GM19463 (cell line): Measurements from ENCODE around the gene ACTL7B.
A peak's percentile ranks its signal among the peaks of the same experiment; 100 is the strongest.
"Not testable (repeated sequence)": the region's sequence is repeated elsewhere in the genome, so short reads cannot be mapped to it uniquely, and the experiment has no call there.

ENCODE experiments used
- ATAC-seq: cut with Tn5 transposase; IDR thresholded peaks from one replicate; pipeline ENCODE4 v1.9.1; 2021; ENCODE audit warnings: mild to moderate bottlenecking, moderate library complexity; ENCODE audit not compliant: unreplicated experiment

ACTL7B gene

DNA sequence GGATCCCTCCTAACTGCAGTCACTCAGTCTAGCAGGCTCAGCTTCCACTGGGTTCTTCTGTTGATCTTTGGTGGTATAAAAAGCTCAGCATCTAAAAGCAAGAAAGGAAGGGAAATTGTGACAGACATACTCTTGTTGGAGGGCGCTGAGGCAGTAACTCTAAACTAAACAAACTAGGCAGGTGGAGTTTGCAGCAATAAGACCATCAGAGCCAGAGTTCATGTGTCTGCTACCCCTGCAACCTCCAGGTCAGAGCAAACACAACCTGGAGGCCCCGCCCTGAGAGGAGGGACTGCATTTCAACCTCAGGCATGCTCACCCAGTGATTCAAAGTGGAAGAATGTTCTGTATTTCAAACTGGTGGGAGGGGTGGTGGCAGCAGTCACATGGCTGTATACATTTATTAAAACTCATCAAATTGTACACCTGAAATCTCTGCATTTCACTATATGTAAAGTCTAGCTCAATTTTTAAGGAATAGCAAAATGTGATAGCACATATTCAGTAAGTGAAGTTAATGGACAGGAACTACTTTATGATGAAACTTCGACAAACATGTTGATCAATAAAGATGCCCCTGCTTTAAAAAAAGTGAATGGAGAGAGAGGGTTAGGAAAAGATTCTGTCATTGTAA is 13.4 kb upstream of the ACTL7B start:
- ATAC-seq, result no peak

DNA sequence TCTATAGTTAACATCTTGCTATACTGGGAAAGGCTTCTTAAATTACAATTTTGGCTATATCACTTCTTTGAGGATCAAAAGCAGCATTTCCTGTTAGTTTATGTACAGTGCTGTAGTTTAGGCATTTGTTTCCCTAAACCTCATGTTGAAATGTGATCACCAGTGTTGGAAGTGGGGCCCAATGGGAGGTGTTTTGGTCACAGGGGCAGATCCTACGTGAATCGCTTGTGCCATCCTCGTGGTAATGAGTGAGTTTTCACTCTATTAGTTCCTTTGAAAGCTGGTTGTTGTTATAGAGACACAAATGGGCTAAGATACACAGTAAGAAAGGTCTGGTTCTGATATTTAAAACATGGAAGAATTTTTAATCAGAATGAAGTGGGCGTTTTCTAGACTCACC is 12.0 kb upstream of the ACTL7B start:
- no peak for ATAC-seq

DNA sequence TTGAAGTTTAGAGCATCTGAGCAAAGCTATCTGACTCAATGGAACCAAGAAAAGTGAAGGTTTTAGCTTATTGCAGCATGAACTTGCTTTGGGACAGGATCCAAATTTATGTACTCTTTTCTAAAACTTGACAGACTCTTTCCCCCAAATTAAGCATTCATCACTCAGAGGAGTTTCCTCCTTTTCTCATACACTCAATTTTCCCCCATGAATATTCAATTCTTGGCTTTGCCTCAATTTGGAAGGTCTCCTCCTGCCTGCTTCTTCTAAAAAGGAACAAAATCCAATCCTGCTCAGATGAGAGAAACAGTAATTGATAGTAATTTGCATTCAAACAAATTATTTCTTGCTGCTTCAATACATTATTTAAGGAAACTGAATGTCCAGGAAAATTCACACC is 11.3 kb upstream of the ACTL7B start:
- ATAC-seq, result no peak

DNA sequence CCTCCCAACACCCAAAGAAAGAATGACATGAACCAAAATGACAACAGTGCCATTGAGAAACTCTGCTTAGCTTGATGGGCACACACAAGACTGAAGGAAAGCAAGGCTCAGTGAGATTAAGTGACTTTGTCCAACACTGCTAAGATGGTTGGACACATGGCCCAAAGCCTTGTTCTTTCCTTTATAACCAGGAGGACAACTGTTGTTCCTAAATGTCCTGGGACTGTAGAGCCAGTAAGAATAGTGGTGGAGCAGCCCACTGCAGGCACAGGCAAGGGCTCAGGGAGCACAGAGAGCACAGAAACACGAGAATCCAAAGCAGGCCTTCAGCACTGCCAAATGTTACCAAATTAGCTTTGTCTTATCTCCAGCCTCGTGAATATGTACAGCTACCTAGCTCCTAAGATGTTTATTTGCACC is 10.2 kb upstream of the ACTL7B start:
- no peak for ATAC-seq

DNA sequence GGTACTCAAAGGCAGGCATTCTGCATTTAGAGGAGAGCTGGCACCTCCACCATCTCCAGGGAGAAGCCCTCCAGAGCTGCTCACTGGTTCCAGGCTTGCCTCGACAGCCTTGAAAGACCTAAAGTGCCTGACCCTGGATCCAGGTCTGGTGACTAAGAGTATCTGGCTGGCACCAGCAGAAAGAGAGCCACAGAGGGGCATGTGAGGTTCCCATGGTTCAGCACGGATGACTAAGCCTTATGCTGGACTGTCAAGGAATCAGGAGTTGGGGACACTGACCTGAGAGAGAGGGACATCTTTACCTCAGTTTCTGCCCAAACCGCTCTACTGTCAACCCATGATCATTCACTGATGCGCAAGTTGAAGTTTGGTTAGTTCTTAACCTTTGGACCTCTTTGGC is 9.3 kb upstream of the ACTL7B start:
- no peak for ATAC-seq

DNA sequence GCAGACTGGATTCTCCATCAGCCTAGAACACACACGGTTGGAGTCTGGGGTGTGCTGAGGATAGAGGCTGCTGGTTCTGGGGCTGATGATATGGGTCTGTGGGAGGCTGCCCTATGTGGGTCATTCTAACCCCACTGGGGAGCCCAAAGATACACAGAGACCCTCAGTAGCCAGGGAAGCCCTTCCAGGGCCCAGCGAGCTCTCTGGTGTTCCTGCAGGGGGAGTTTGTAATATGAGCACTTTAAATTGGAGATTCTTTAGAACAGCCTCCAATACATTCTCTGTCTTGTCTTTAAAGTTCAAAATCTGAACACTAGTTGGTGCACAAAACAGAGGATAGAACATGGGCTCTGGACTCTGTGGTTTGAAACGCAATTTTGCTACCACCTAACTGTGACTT is 8.7 kb upstream of the ACTL7B start:
- no peak for ATAC-seq

DNA sequence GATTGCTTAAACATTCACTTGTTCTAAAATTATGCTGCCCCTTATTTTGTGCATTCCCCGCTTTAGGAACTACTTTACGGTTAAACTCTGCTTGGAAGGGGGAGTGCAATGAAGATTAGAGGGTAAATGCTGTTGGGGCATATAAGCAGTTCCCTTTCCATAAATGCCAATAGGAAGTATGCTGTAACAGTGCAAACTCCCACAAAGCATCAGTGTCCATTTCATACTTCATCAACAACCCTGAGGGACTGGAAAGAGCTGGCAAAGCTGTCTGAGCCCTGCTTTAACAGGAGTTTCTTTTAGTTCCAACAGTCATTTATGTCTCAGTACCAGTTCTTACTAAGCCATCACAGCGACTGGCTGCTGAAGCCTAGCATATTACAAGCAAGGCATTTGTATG is 8.1 kb upstream of the ACTL7B start:
- ATAC-seq, result no peak

DNA sequence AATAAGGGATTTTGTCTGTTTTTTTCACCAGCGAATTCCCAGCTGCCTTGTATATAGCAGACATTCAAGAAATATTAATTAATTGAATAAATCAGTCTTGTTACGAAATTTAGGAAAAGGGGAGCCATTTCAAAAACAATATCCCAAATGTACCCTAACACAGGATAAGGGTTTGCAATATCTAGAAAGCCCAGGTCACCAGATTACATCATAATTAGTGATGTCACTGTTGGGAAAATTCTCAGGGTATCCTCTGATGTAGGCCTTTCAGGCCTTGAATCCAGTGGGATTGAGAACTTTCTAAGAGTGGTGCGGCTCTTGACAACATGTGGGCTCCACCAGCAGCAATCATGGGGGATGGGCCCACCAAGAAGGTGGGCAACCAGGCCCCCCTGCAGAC is 6.2 kb upstream of the ACTL7B start, which contains the start of gene ACTL7A:
TSS of gene ACTL7A (plus strand) at position 270 of the 400 bp plus-strand sequence. CDS start at position 327, 57 bp downstream.
- no peak for ATAC-seq

DNA sequence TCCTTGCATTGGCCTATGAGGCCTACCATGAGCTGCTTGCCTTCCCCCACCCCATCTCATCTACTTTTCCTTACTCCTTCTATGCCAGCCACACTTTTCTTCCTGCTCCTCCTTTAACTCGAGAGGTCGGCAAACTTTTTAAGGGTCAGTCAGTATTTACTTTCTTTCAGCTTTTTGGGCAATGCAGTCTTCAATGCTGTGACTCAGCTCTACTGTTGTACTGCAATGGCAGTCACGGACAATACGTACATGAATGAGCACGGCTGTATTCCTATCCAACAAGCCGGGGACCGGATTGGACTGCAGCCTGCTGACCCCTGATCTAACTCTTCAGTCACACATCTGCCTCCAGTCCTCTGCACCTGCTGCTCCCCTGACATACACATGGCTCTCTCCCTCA is 5.7 kb upstream of the ACTL7B start:
- ATAC-seq, result no peak

DNA sequence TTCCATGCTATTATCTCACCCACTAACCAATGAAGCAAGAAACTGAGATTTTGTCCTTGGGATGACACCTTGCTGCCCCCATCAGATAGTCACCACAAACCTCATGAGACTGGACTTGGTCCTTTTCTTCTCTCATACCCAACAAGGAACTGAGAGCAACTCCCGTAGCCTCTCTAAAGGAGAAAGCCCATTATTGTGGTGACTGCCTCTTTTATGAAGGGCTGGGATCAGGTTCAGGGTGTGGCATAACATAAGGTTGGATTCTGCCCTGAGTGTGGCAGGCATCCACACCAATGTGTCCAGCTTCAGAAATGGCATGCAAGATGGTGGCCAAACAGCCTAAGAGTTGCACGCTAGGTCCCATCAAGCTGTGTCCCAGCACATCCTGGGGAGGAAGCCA is 5.0 kb upstream of the ACTL7B start:
- ATAC-seq, result no peak

DNA sequence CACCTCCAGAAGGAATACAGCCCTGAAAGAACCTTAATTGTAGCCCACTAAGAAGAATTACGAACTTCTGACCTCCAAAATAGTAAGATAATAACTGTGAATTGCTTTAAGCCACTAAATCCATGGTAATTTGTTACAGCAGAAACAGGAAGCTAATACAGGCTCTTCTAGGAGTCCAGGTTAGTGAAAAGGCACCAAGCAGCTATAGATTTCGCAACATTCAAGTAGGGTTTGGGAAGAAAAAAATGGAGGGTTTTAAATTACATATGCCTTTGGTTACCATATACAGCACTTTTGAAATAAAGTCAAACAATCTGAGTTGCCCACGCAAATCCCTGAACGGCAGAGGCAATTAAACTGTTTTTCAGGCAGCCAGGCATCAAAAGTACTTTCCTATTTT is 4.6 kb upstream of the ACTL7B start:
- ATAC-seq, result no peak

DNA sequence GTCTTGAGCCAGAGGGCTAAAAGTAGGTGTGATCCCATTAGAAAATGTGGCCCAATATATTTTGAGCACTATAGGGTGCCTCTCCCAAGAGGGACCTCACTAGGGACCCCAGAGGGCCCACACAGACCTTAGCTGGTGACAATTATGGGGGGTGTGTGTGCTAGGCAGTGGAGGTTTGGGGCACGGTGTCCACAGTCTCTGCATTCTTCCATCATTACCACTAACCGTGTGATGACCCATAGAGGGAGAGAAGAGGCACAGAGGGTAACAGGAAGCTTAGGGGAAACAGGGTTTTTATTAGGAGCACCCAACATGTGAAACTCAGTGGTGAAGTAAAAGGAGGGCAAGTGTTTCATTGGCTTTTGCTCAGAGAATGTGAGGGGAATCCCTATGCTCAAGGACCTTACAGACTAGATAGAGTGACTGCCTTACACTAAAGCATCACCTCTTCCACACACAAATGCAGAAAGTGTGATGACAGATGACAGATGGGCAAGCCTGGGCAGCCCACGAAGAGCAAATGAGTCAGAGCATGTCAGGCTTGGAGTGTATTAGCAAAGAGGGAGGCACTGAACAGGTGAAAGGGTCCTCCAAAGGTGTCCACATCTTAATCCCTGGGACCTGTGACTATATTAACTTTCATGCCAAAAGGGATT is 3.8 kb upstream of the ACTL7B start:
- peak; percentile 64 for ATAC-seq

DNA sequence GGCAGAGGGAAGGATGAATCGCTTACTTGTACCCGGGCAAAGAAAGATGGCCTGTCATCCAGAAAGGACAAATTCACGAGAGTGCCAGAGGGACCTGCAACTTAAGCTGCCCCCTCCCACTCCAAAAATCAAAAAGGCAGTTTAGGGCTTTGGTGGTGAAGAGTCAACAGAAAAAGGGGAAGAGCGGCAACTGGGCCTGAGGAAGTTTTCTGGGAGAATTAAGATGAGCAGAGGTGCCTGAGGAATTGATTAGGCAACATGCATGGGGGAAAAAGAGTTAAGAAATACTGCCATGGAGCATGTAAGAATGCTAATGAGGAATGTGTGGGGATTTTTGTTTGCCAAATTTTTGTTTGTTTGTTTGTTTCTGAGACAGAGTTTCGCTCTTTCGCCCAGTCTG is 1.8 kb upstream of the ACTL7B start:
- ATAC-seq, result no peak

DNA sequence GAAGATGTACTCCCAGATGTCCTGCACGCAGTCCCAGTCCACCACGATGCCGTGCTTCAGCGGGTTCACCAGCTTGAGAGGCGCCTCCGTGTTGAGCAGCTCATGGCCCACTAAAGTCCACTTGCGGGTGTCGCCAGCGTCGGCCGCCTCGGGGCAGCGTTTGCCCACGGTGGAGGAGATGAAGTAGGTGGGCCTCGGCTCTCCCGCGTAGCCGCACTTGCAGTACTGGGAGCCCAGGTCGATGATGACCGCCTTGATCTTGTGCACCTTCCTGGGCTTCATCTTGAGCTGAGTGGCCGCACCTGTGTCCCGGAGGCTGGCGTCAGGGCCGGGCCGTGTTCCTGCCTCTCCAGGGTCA is 278 bp downstream of the ACTL7B start:
- ATAC-seq, result no peak

DNA sequence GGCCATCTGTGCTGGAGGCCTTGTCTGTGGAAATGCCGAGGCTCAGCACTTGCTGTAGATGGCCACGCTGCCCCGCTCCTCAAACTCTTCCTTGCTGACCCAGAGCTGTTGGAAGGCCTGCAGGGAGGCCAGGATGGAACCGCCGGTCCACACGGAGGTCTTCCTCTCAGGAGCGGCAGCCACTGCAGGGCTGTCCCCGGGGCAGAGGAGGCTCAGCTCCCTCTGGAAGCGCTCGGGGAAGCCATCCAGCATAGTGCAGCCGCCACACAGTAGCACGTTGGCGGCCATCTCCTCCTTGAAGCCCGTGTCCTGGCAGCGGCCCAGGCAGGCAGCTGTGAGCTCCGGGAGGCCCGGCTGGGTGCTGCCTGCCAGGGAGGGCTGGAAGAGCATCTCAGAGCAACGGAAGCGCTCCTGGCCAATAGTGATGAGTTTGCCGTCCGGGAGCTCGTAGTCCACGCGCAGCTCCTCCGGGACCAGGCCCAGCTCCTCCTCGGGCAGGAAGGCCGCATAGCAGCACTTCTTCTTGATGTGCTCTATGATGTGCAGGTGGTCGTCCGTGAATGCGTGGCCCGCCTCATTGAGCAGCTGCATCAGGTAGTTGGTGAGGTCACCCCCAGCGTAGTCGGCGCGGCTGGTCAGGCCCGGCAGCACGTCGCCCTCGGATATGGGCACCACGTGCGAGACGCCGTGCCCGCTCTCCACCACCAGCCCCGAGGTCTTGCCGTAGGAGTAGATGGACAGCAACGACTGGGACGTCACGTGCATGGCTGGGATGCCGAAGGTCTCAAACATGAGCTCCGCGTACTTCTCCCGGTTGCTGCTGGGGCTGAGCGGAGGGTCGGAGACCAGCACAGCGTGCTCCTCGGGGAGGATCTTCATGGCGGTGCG is 901 bp downstream of the ACTL7B start:
- ATAC-seq, result no peak

DNA sequence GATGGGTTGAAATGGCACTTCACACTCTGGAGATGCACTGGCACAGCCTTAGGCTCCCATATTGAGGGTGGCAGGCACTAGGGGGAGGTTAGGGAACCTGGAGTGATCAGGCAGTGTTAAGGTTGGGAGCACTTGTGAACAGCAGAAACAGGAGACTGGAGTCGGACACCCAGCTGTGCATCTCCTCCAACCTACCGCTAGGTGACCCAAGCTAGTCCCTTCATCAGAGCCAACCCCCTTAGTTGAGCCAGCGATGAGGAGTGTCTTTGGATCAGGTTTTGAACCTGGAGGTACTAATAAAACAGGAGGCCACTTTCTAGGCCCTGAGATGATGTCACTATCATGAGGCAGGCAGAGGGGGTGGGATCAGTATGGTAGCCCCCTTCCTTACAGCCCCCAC is 1.7 kb downstream of the ACTL7B start:
- no peak for ATAC-seq

DNA sequence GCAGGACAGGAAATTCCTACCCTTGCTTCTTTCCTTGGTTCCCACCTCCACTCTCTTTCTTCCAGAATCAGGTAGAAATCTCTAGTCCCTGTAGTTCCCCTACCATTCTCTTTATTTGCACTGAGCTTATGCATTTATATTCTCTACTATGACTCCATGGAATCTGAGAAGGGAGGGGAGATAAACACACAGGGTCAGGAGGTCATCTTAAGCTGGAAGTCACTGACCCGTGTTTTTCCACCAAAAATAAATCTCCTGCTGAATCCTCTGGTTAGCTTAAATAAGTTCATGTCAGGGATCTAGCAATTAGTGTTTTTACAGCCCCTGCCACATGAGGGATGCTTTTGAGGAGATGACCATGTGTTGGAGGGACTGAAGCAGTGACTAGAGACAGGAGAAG is 3.7 kb downstream of the ACTL7B start:
- no peak for ATAC-seq

DNA sequence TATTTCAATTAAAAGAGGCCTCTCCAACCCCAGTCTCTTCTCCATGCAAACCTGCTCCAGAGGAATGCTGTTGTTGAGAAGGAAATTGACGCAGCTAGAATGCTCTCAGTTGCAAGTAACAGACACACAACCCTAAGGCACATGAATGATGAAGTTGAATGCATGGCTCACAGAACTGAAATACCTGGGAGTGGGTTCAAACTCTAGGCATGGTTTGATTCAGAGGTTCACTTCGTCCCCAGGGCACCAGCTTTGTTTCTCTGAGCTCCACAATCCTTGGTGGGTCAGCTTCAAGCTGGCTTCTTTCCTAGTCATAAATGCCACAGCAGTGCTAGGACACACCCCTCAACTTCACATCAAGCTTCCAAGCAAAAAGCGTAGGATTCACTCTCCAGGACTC is 4.6 kb downstream of the ACTL7B start:
- ATAC-seq, result no peak

DNA sequence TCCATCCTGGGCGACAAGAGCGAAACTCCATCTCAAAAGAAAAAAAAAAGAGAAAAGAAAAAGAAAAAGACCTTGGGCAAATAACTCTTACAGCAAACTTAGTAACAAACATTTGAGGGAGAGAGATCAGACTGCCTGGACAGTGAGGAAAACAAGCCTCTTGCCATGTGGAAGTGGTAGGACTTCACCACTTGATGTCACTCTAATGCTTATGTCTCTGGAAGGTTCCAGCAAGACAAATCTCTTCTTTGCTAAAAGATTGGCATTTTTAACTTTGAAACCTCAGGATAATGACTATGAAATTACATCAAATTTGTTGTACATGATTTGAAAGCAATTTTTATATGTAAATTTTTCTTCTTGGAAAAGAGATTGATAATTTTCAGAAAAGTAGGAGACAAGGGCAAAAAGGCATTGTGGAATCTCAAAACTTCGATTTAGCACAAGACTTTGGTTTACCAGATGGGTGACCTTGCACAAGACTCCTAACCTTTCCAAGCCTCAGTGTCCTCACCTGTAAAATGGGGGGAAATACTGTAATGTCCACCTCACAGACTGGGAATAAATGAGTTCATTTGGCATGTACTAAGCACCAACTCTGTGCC is 5.4 kb downstream of the ACTL7B start:
- no peak for ATAC-seq

DNA sequence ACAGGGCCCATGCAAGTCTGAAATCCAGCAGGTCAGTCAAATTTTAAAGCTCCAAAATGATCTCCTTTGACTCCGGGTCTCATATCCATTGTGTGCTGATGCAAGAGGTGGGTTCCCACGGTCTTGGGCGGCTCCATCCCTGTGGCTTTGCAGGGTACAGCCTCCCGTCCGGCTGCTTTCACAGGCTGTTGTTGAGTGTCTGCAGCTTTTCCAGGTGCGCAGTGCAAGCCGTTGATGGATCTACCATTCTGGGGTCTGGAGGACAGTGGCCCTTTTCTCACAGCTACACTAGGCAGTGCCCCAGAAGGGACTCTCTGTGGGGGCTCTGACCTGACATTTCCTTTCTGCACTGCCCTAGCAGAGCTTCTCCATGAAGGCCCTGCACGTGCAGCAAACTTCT is 7.5 kb downstream of the ACTL7B start:
- not testable (repeated sequence) for ATAC-seq

DNA sequence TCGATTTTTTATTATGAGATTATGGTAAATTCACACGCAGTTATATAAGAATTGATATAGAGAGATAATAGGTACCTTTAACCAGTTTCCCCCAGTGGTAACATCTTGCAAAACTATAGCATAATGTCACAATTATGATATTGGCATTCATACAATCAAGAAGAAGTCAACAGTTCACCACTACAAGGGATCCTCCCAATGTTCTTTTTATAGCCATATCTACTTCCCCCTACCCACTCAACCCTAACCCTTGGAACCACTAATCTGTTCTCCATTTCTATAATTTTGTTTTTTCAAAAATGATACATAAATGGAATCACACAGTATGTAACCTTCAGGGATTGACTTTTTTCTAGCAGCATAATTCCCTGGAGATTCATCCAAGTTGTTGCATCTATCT is 9.8 kb downstream of the ACTL7B start:
- ATAC-seq, result no peak

DNA sequence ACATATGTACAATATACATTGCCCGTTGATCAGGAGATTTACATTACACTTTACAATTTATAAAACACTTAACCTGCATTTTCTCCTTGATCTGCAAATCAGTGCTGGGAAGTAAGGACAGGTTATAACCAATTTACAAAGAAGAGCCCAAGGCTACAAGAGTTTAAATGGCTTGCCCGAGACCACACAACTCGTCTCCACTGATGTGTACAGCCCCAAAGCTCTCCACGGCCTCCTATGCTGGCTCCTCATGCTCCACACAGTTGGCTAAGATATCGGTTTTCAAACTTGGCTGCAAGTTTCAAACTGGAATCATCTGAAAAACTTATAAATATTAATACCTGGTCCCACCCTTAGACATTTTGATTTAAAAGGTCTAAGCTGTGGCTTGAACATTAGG is 10.3 kb downstream of the ACTL7B start:
- ATAC-seq, result no peak
